OCI-LY3 (cell line): Measurements from ENCODE around the gene HOXD12.

Source experiments
- H2AFZ ChIP-seq: fragments of 200-600, 300-600 bp; shearing (Covaris generic); 2 replicates; pipeline ENCODE4 v1.6.0; 2014; ENCODE audit warnings: antibody characterized with exemption, low read depth, low read length
- H3K27ac ChIP-seq: fragments of 200-600, 300-600 bp; sonication (generic); 2 replicates; pipeline ENCODE4 v1.5.1; 2014; ENCODE audit warnings: mild to moderate bottlenecking, low read length, moderate library complexity, mixed read lengths
- H3K27me3 ChIP-seq: fragments of 200-600, 300-600 bp; sonication (generic); 2 replicates; pipeline ENCODE4 v1.6.1; 2014; ENCODE audit warnings: low read depth, low read length, mixed read lengths
- H3K36me3 ChIP-seq: fragments of 200-600, 300-600 bp; sonication (generic); replicated peaks from 2 replicates; pipeline ENCODE3; 2014; ENCODE audit warnings: low read depth, low read length, mixed read lengths
- H3K4me1 ChIP-seq: fragments of 300-600, 200-600 bp; sonication (generic); 2 replicates; pipeline ENCODE4 v1.6.1; 2014; ENCODE audit warnings: low read length, mixed read lengths
- H3K4me2 ChIP-seq: fragments of 200-600, 300-600 bp; sonication (generic); 2 replicates; pipeline ENCODE4 v1.6.1; 2014; ENCODE audit warnings: low read length, mixed read lengths
- H3K4me3 ChIP-seq: fragments of 300-600, 200-600 bp; sonication (generic); 2 replicates; pipeline ENCODE4 v1.5.1; 2014; ENCODE audit warnings: antibody characterized with exemption, mild to moderate bottlenecking, low read length, moderate library complexity
- H3K79me2 ChIP-seq: fragments of 300-600, 200-600 bp; shearing (Covaris generic); 2 replicates; pipeline ENCODE4 v1.6.1; 2014; ENCODE audit warnings: mild to moderate bottlenecking, low read length, mixed read lengths
- H3K9ac ChIP-seq: fragments of 300-600, 200-600 bp; shearing (Covaris generic); 2 replicates; pipeline ENCODE4 v1.6.0; 2014; ENCODE audit warnings: mild to moderate bottlenecking, low read length, moderate library complexity
- H3K9me3 ChIP-seq: fragments of 200-600, 300-600 bp; shearing (Covaris generic); 2 replicates; pipeline ENCODE4 v1.6.1; 2014; ENCODE audit warnings: low read length, mixed read lengths; ENCODE audit not compliant: insufficient read depth
- H4K20me1 ChIP-seq: fragments of 200-600, 300-600 bp; sonication (generic); 2 replicates; pipeline ENCODE4 v1.6.1; 2016; ENCODE audit warnings: low read length, mixed read lengths; ENCODE audit not compliant: insufficient read depth
- EZH2phosphoT487 ChIP-seq: fragments of 200-600 bp; shearing (Covaris generic); IDR thresholded peaks from 2 replicates; pipeline ENCODE4 v1.6.1; 2018; ENCODE audit warnings: antibody characterized with exemption, mixed run types, low read depth
- TF ChIP-seq, protein P1 (sequence below): fragments of 200-600, 300-600 bp; sonication (generic); IDR thresholded peaks from 2 replicates; pipeline ENCODE4 v1.5.1; 2014; ENCODE audit warnings: antibody characterized with exemption, low read length, low read depth

Gene HOXD12

DNA sequence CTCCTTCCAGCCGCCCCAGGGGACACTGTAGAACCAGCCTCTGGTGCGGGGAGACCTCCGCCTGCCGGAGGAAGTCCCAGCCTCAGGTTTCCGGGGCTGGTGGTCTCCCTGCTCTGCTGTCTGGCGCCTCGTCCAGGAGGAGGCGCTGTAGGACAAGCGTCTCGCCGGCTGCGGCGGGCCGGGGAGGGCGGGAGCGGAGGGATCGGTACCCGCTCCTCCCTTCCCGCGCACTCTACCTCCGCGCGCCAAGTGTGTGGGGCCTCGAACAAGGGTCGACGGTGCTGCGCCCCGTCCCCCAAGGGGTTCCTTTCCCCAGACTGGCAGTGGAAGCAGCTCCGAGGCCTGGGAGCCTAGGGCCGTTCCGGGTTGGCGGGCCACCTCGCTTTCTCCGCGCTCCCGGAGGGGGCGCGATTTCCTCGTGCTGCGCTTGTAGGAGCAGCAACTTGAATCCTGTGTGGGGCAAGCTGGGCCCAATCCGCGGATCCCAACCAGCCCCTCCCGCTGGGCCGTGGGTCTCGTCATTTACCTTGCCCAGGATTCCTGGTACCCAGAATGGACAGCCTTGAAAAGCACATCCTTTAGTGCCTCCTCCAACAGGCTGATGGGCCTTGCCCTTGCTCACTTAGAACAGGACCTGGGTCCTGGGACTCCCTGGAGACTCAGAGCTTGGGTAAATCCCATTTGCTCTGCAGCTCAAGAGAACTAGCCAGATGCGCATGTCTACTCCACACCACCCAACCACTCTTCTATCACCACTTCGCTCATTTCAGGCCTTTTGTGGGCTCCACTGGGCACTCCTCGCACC, 41.1 kb downstream of the HOXD12 start:
- Histone ChIP-seq H3K9me3 (no peaks in the 10 kb centered on the region), H3K4me2 (peak overlapping the region; percentile 75), H3K36me3 (no peaks in the 10 kb centered on the region), H4K20me1 (no peaks in the 10 kb centered on the region), H3K79me2 (no peaks in the 10 kb centered on the region), H3K9ac (peak overlapping the region; percentile 60), H2AFZ (peak overlapping the region; percentile 64), H3K27ac (no peak overlapping the region), H3K4me1 (0 out of 2 replicates have a peak, but pooled peaks cover 5% of the 10 kb centered on the region), H3K4me3 (peak overlapping the region; percentile 75), H3K27me3 (no peaks in the 10 kb centered on the region)
- TF ChIP-seq, protein P1, sequence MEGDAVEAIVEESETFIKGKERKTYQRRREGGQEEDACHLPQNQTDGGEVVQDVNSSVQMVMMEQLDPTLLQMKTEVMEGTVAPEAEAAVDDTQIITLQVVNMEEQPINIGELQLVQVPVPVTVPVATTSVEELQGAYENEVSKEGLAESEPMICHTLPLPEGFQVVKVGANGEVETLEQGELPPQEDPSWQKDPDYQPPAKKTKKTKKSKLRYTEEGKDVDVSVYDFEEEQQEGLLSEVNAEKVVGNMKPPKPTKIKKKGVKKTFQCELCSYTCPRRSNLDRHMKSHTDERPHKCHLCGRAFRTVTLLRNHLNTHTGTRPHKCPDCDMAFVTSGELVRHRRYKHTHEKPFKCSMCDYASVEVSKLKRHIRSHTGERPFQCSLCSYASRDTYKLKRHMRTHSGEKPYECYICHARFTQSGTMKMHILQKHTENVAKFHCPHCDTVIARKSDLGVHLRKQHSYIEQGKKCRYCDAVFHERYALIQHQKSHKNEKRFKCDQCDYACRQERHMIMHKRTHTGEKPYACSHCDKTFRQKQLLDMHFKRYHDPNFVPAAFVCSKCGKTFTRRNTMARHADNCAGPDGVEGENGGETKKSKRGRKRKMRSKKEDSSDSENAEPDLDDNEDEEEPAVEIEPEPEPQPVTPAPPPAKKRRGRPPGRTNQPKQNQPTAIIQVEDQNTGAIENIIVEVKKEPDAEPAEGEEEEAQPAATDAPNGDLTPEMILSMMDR: peak; percentile 87
- no peak for TF ChIP-seq EZH2phosphoT487

DNA sequence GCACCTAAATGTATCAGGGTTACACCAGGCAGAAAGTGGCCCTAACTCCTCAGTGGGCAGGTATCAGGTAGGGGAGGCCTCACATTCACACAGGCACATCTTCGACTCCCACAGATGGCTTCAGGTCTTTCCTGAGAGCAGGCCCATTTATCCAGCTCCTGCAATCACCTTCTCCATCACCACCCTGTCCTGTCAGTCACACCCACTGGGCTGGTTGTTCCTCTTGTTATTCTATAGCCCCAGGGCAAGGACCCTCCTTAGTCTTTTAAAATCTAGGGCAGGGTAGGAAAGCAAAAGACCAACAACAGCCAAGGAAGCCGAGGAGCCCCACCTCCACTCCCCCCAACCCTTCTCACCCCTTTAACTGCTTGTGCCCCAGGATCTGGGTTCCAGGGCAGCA, 42.7 kb downstream of the HOXD12 start:
- no peak for TF ChIP-seq EZH2phosphoT487
- TF ChIP-seq, protein P1: no peak
- Histone ChIP-seq H3K9me3 (no peaks in the 10 kb centered on the region), H3K9ac (no peak overlapping the region), H3K27me3 (peaks cover 3% of the 10 kb centered on the region; the same call in 1 of the 2 replicates), H3K4me1 (0 out of 2 replicates have a peak, but pooled peaks cover 5% of the 10 kb centered on the region), H3K79me2 (no peaks in the 10 kb centered on the region), H3K4me2 (no peak overlapping the region), H4K20me1 (no peaks in the 10 kb centered on the region), H2AFZ (peak overlapping the region; percentile 31; the same call in 1 of the 2 replicates), H3K27ac (no peak overlapping the region), H3K4me3 (no peak overlapping the region), H3K36me3 (no peaks in the 10 kb centered on the region)

DNA sequence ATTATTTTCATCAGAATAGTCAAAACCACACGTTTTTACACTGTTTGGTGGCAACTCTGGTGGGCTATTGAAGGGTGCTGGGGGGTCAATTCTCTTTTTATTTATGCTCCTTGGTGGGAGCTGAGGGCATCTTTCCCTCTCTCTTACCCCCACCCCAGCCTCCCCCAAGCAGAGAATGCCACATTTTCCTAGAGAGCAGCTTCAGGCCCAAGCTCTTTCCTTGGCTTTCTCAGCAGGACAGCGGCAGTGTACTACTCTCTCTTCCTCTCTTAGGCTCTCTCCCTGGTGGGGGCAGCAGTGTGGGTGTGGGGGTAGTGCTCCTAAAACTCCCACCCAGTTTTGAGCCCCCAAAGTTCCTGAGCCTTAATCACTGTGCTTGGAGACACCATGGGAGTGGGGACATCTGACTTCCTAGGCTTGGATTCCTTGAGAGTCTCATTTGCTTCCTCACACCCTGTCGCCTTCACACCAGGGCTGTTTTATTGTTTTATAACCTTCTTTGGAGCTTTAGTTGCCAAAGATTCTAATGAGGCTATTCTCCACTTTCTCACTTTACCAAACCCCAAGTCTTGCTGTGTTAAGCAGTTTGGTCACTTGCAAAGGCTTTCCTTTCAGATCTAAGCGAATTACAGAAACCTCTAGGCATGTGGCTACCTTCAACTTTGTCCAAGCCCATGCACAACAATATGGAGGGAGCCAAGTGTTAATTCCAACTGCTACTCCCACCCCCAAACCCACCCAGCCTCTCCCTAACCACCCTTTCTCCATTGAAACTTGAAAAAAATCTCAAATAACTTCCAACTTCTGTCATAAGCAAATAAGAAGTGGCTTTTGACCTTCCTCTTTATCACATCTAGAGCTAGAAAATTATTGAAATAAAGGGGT, 45.7 kb downstream of the HOXD12 start:
- Histone ChIP-seq H3K79me2 (no peaks in the 10 kb centered on the region), H3K9me3 (no peaks in the 10 kb centered on the region), H3K4me1 (0 out of 2 replicates have a peak, but pooled peaks cover 5% of the 10 kb centered on the region), H3K4me2 (no peak overlapping the region), H3K27ac (no peak overlapping the region), H3K36me3 (no peaks in the 10 kb centered on the region), H3K9ac (no peak overlapping the region), H4K20me1 (no peaks in the 10 kb centered on the region), H3K4me3 (no peak overlapping the region), H3K27me3 (peaks cover 3% of the 10 kb centered on the region; the same call in 1 of the 2 replicates), H2AFZ (no peak overlapping the region)
- TF ChIP-seq EZH2phosphoT487: no peak
- TF ChIP-seq, protein P1: no peak

DNA sequence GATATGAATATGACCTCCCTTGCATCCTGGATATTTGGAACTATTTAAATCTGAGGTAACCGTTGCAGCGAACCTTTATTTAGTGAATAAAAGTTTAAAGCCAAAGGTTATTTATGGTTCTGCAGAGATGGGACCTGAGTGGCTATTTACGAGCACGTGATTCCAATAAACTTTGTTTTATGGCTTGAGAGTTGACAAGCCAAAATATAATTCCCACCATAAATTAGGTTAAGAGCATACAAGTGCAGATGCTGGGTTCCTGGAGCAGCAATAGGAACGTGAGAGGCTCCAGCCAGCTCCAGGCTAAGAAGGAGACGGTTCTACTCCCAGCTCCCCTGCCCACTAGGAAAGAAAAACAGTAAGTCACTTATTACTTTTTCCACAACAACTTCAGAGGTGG, 46.5 kb downstream of the HOXD12 start:
- H3K4me1 ChIP-seq: no peaks in the 10 kb centered on the region
- no peak overlapping the region for H3K27ac ChIP-seq
- no peak overlapping the region for H3K4me2 ChIP-seq
- no peak overlapping the region for H3K4me3 ChIP-seq
- no peaks in the 10 kb centered on the region for H3K9me3 ChIP-seq
- H2AFZ ChIP-seq: no peak overlapping the region
- no peak overlapping the region for H3K9ac ChIP-seq
- H3K36me3 ChIP-seq: no peaks in the 10 kb centered on the region
- no peaks in the 10 kb centered on the region for H3K79me2 ChIP-seq
- no peak for TF ChIP-seq EZH2phosphoT487
- TF ChIP-seq, protein P1: no peak
- H4K20me1 ChIP-seq: no peaks in the 10 kb centered on the region
- H3K27me3 ChIP-seq: peaks cover 3% of the 10 kb centered on the region; the same call in 1 of the 2 replicates
